K562 (cell line): ENCODE measurements around the gene ACAP2. TPM values are rescaled to one million over a fixed set of nuclear protein-coding genes. Genes with fewer than 3 reads are reported as not detected.

ENCODE experiments used
- ATAC-seq: fragments of 200-7000 bp; cut with Tn5 transposase; 3 replicates; pipeline ENCODE4 v1.9.1; 2020; ENCODE audit warnings: moderate library complexity
- BruUV-seq: library from RNA; stranded (reverse); fragments of 400-500 nt; replicated peaks from 2 replicates; lab custom pipeline; 2021; lab: Mats Ljungman, UMichigan
- CTCF ChIA-PET: fragments of 300-600 bp; formaldehyde crosslinking; extraction: SDS; loops from one replicate; lab custom pipeline; 2021; ENCODE audit warnings: low intra/inter-chr PET ratio; lab: Yijun Ruan, JAX
- POLR2A ChIA-PET: fragments of 300-600, 350-650 bp; sonication (Branson Sonifier 250); formaldehyde crosslinking; extraction: SDS; loops from one replicate; lab custom pipeline; 2021; ENCODE audit warnings: antibody characterized with exemption, inconsistent platforms; lab: Yijun Ruan, JAX
- DNase-seq, 4 experiments: peaks; one replicate each; pipeline versions ENCODE4 v3.0.0 to v3.0.0-alpha.2; 2011 to 2018; ENCODE audit warnings: low spot score in 3 of 4, mixed read lengths in 3 of 4; ENCODE audit errors: extremely low read depth in 1 of 4
- FAIRE-seq: peaks from 2 replicates; lab custom pipeline; 2011; peaks lifted over from hg19 to GRCh38; lab: Jason Lieb, UNC
- H2AFZ ChIP-seq: 2 replicates; pipeline ENCODE4 v1.6.0; 2011; ENCODE audit warnings: low read depth, low read length, control low read depth, inconsistent platforms
- H3K27ac ChIP-seq: fragments of 200-600 bp; 3 replicates; pipeline ENCODE4 v1.8.0; 2011; ENCODE audit warnings: low read depth, mild to moderate bottlenecking, control low read depth, inconsistent platforms, low read length, moderate library complexity, mixed read lengths; ENCODE audit errors: extremely low read depth
- H3K27me3 ChIP-seq, 2 experiments: fragments of 300-600 bp in 1 of 2; 2 replicates in 1 of 2; 3 replicates in 1 of 2; pipeline versions ENCODE4 v1.6.0 to v1.8.0; 2011; ENCODE audit warnings: inconsistent platforms in 2 of 2, low read length in 2 of 2, mild to moderate bottlenecking in 1 of 2, mixed read lengths in 1 of 2, moderate library complexity in 1 of 2; ENCODE audit not compliant: control insufficient read depth in 2 of 2, insufficient read depth in 2 of 2
- H3K36me3 ChIP-seq: fragments of 300-600 bp; 3 replicates; pipeline ENCODE4 v1.8.0; 2011; ENCODE audit warnings: mild to moderate bottlenecking, low read length, inconsistent platforms; ENCODE audit not compliant: control insufficient read depth, insufficient read depth
- H3K4me1 ChIP-seq, 2 experiments: fragments of 200-600 bp in 1 of 2; replicated peaks in 1 of 2; 2 replicates in 1 of 2; 3 replicates in 1 of 2; pipeline versions ENCODE4 v1.5.1 to v1.8.0; 2011; ENCODE audit warnings: inconsistent platforms in 2 of 2, low read length in 2 of 2, mild to moderate bottlenecking in 1 of 2, mixed read lengths in 1 of 2, moderate library complexity in 1 of 2; ENCODE audit not compliant: control insufficient read depth in 2 of 2, insufficient read depth in 2 of 2
- H3K4me2 ChIP-seq: 2 replicates; pipeline ENCODE4 v1.6.1; 2011; ENCODE audit warnings: low read length, control low read depth, inconsistent platforms, mixed read lengths; ENCODE audit not compliant: insufficient read depth
- H3K4me3 ChIP-seq: fragments of 200-600 bp; sonication (generic), shearing (Covaris generic); 2 replicates; pipeline ENCODE4 v1.5.1; 2016; ENCODE audit warnings: control low read depth, inconsistent platforms
- H3K79me2 ChIP-seq: fragments of 200-600 bp; 3 replicates; pipeline ENCODE4 v1.8.0; 2011; ENCODE audit warnings: low read length, inconsistent platforms; ENCODE audit not compliant: control insufficient read depth, insufficient read depth
- H3K9ac ChIP-seq, 2 experiments: 2 replicates each; pipeline versions ENCODE4 v1.6.0 to v1.6.1; 2011; ENCODE audit warnings: low read depth in 2 of 2, low read length in 2 of 2, control low read depth in 1 of 2, inconsistent platforms in 1 of 2, mild to moderate bottlenecking in 1 of 2, mixed read lengths in 1 of 2; ENCODE audit not compliant: insufficient read depth in 1 of 2
- H3K9me1 ChIP-seq: one replicate; pipeline ENCODE4 v1.6.0; 2011; ENCODE audit warnings: inconsistent platforms, mild to moderate bottlenecking, low read length, moderate library complexity; ENCODE audit not compliant: control insufficient read depth, insufficient read depth
- H3K9me3 ChIP-seq: replicated peaks from 2 replicates; pipeline ENCODE4 v1.5.1; 2011; ENCODE audit warnings: low read depth, low read length, inconsistent platforms; ENCODE audit not compliant: control insufficient read depth, insufficient read depth
- H4K20me1 ChIP-seq: replicated peaks from 2 replicates; pipeline ENCODE4 v1.6.1; 2011; ENCODE audit warnings: low read length, inconsistent platforms, mixed read lengths; ENCODE audit not compliant: control insufficient read depth, insufficient read depth
- C11orf30 ChIP-seq: fragments of 450-650 bp; IDR thresholded peaks from 2 replicates; pipeline ENCODE4 v1.6.1; 2016; ENCODE audit warnings: low read depth, mild to moderate bottlenecking
- DDX20 ChIP-seq: fragments of 450-650 bp; IDR thresholded peaks from 2 replicates; pipeline ENCODE4 v1.6.1; 2016; ENCODE audit warnings: missing genetic modification characterization, low read depth, mild to moderate bottlenecking, missing compliant biosample characterization, moderate library complexity
- GATAD2B ChIP-seq: fragments of 450-650 bp; IDR thresholded peaks from 2 replicates; pipeline ENCODE4 v1.6.1; 2017; ENCODE audit warnings: mild to moderate bottlenecking, borderline replicate concordance
- HNRNPUL1 ChIP-seq: fragments of 200-400 bp; formaldehyde crosslinking; IDR thresholded peaks from 2 replicates; pipeline ENCODE4 v1.6.1; 2017; ENCODE audit warnings: low read length
- MLLT1 ChIP-seq, 2 experiments: fragments of 450-650 bp; IDR thresholded peaks; 2 replicates each; pipeline ENCODE4 v1.6.1; 2016
- MYBL2 ChIP-seq, 2 experiments: fragments of 450-650 bp in 1 of 2; sonication (generic) in 1 of 2; formaldehyde crosslinking in 1 of 2; IDR thresholded peaks; 2 replicates each; pipeline versions ENCODE4 v1.6.1 to v1.8.1; 2017 to 2022; ENCODE audit warnings: borderline replicate concordance in 1 of 2, inconsistent platforms in 1 of 2, low read depth in 1 of 2, mild to moderate bottlenecking in 1 of 2, missing genetic modification reagents in 1 of 2, moderate library complexity in 1 of 2
- NCOA4 ChIP-seq: fragments of 450-650 bp; IDR thresholded peaks from 2 replicates; pipeline ENCODE4 v1.6.1; 2018; ENCODE audit warnings: mild to moderate bottlenecking; ENCODE audit not compliant: partially characterized antibody
- NR2C1 ChIP-seq, 2 experiments: fragments of 450-650 bp; IDR thresholded peaks; 2 replicates each; pipeline ENCODE4 v1.6.1; 2017; ENCODE audit warnings: mild to moderate bottlenecking in 2 of 2, antibody characterized with exemption in 1 of 2, inconsistent platforms in 1 of 2, missing compliant biosample characterization in 1 of 2, missing genetic modification characterization in 1 of 2
- POLR2AphosphoS5 ChIP-seq: IDR thresholded peaks from 2 replicates; pipeline ENCODE4 v1.6.1; 2011; ENCODE audit warnings: mild to moderate bottlenecking, low read depth, low read length, moderate library complexity; ENCODE audit not compliant: control insufficient read depth, insufficient read depth
- RCOR1 ChIP-seq, 2 experiments: IDR thresholded peaks; 2 replicates each; pipeline ENCODE4 v1.6.1; 2012; ENCODE audit warnings: low read depth in 2 of 2, low read length in 2 of 2, borderline replicate concordance in 1 of 2, improper control_type of control experiment in 1 of 2
- SAFB2 ChIP-seq: fragments of 200-400 bp; formaldehyde crosslinking; IDR thresholded peaks from 2 replicates; pipeline ENCODE4 v1.6.1; 2018; ENCODE audit warnings: borderline replicate concordance, low read length, low read depth, moderate library complexity; ENCODE audit not compliant: severe bottlenecking
- SNIP1 ChIP-seq: fragments of 450-650 bp; IDR thresholded peaks from 2 replicates; pipeline ENCODE4 v1.7.1; 2017; ENCODE audit warnings: low read depth, mild to moderate bottlenecking
- ZNF253 ChIP-seq: fragments of 250-450 bp; sonication (Bioruptor Pico); conservative IDR thresholded peaks from 2 replicates; pipeline ENCODE4 v1.6.1; 2021; ENCODE audit warnings: mild to moderate bottlenecking
- ZNF3 ChIP-seq: fragments of 250-450 bp; sonication (Bioruptor Pico); IDR thresholded peaks from 2 replicates; pipeline ENCODE4 v1.5.0; 2021; ENCODE audit warnings: mild to moderate bottlenecking, moderate library complexity
- ZNF316 ChIP-seq: fragments of 450-650 bp; IDR thresholded peaks from 2 replicates; pipeline ENCODE4 v1.6.1; 2016
- ZNF444 ChIP-seq: fragments of 250-450 bp; sonication (Bioruptor Pico); IDR thresholded peaks from 2 replicates; pipeline ENCODE4 v1.4.0; 2020; ENCODE audit warnings: mild to moderate bottlenecking, moderate library complexity
- ZNF586 ChIP-seq: fragments of 450-650 bp; formaldehyde crosslinking; conservative IDR thresholded peaks from 2 replicates; pipeline ENCODE4 v1.4.0; 2020; ENCODE audit warnings: mild to moderate bottlenecking, moderate library complexity
- ZNF696 ChIP-seq: fragments of 250-450 bp; sonication (Bioruptor Pico); conservative IDR thresholded peaks from 2 replicates; pipeline ENCODE4 v1.4.0; 2020; ENCODE audit warnings: mild to moderate bottlenecking, moderate library complexity
- WGBS: fragments of 100-300 bp; shearing (Covaris generic); methylation state at CpG from one replicate; pipeline ENCODE4 v1.1.6; 2016; ENCODE audit warnings: low coverage, mixed read lengths; ENCODE audit not compliant: insufficient coverage; ENCODE audit errors: missing lambda C conversion rate; 5-methylcytosine and 5-hydroxymethylcytosine counted together
- in situ Hi-C: fragments of 300-500 bp; cut with MboI; formaldehyde crosslinking; loops from 4 replicates; pipeline ENCODE4 v1.15.0; 2018; ENCODE audit warnings: inconsistent platforms, mixed read lengths
- intact Hi-C: fragments of 100-400 bp; cut with micrococcal nuclease; formaldehyde crosslinking; loops from 2 replicates; pipeline ENCODE4 v1.14.2; 2022
- polyA plus RNA-seq, 8 experiments: library from polyadenylated mRNA; depleted of rRNA in 4 of 8; stranded (reverse) in 5 of 8; unstranded in 3 of 8; fragments of >200 nt; fragmentation: Nextera tagmentation in 2 of 8; fragmentation: Illumina TruSeq in 1 of 8; extraction: Ambion mirVana in 2 of 8; extraction: Trizol in 1 of 8; gene quantifications; 2 replicates each; pipeline versions ENCODE4 v1.2.1 to v1.2.3, GENCODE V29; 2011 to 2014; ENCODE audit warnings: inconsistent platforms in 1 of 8, missing spikeins in 1 of 8
- total RNA-seq, 7 experiments: library from RNA; depleted of rRNA in 6 of 7; stranded (reverse); fragments of >200 nt in 6 of 7; fragmentation: Illumina TruSeq in 2 of 7; extraction: Trizol in 2 of 7; gene quantifications; 2 replicates each; pipeline versions ENCODE4 v1.2.1 to v1.2.3, GENCODE V29; 2011 to 2021; ENCODE audit warnings: low replicate concordance in 1 of 7
- TF ChIP-seq, protein P1 (sequence below): fragments of 450-650 bp; IDR thresholded peaks from 2 replicates; pipeline ENCODE4 v1.6.1; 2016; ENCODE audit warnings: mild to moderate bottlenecking

ACAP2 gene
- total and polyA plus RNA-seq, 9 of the 15 experiments (the other 6 are each of a cell fraction or from before 2014, with no cell fraction given): 10.6 to 52.7 (median 34.4) TPM

- CTCF ChIA-PET: no interaction called here
- Histone ChIP-seq H3K9me1 (no peaks in the 10 kb centered on the region), H3K4me1 (peaks cover 7 to 20% of the 10 kb centered on the region in 2 experiments; a peak in 4 of 5 replicates), H3K4me3 (no peak overlapping the region), H3K79me2 (no peaks in the 10 kb centered on the region), H3K27ac (no peak overlapping the region), H3K27me3 (no peaks in the 10 kb centered on the region), H3K9ac (no peak overlapping the region), H4K20me1 (no peaks in the 10 kb centered on the region), H3K36me3 (no peaks in the 10 kb centered on the region), H3K4me2 (no peak overlapping the region), H2AFZ (peak overlapping the region; percentile 35; the same call in 1 of the 2 replicates), H3K9me3 (no peaks in the 10 kb centered on the region)
- intact Hi-C loops: no loop called here
- WGBS: 71% methylated on average over 3 of the region's 3 CpGs
- no peak for FAIRE-seq
- DNase-seq: no peak
- TF ChIP-seq ZNF444 (CRISPR knock-in tag) (no peak), NCOA4 (no peak), NR2C1 (IDR thresholded peaks at IDR 0.05) (no peak), NR2C1 (tag; IDR thresholded peaks at IDR 0.05) (no peak), C11orf30 (no peak), RCOR1 (IDR thresholded peaks at IDR 0.05; ENCODE audit: borderline replicate concordance in 1 of 2, low read depth in 2 of 2, low read length in 2 of 2) (no peak), HNRNPUL1 (no peak), SAFB2 (no peak), ZNF586 (CRISPR knock-in tag) (no peak), ZNF696 (no peak), SNIP1 (no peak), ZNF3 (CRISPR knock-in tag) (no peak), ZNF253 (no peak), GATAD2B (no peak), MYBL2 (IDR thresholded peaks at IDR 0.05; ENCODE audit: low read depth) (no peak), MYBL2 (CRISPR knock-in tag; IDR thresholded peaks at IDR 0.05; ENCODE audit: borderline replicate concordance) (no peak), ZNF316 (no peak), DDX20 (tag) (no peak), POLR2AphosphoS5 (no peak), MLLT1 (IDR thresholded peaks at IDR 0.05) (no peak)
- TF ChIP-seq, protein P1, sequence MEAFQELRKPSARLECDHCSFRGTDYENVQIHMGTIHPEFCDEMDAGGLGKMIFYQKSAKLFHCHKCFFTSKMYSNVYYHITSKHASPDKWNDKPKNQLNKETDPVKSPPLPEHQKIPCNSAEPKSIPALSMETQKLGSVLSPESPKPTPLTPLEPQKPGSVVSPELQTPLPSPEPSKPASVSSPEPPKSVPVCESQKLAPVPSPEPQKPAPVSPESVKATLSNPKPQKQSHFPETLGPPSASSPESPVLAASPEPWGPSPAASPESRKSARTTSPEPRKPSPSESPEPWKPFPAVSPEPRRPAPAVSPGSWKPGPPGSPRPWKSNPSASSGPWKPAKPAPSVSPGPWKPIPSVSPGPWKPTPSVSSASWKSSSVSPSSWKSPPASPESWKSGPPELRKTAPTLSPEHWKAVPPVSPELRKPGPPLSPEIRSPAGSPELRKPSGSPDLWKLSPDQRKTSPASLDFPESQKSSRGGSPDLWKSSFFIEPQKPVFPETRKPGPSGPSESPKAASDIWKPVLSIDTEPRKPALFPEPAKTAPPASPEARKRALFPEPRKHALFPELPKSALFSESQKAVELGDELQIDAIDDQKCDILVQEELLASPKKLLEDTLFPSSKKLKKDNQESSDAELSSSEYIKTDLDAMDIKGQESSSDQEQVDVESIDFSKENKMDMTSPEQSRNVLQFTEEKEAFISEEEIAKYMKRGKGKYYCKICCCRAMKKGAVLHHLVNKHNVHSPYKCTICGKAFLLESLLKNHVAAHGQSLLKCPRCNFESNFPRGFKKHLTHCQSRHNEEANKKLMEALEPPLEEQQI: no peak
- no peak for ATAC-seq
- in situ Hi-C loops: no loop called here
- no TSS peak for BruUV-seq
- POLR2A ChIA-PET: interaction anchor here (0.8 to 1.0 kb wide), 2 partner anchors 9 to 10 kb away, joined by 5 to 8 read pairs; no protein-coding TSS in a partner anchor
Measured at GRCh38 chr3:195462308-195462610, 19.4 kb upstream of the ACAP2 start.
